MM.1S (cell line): ENCODE results near the gene AJM1.
"Not testable (repeated sequence)": the region's sequence is repeated elsewhere in the genome, so short reads cannot be mapped to it uniquely, and the experiment has no call there.

ENCODE experiments used
- DNase-seq: peaks from one replicate; pipeline ENCODE4 v3.0.0-alpha.2; 2015
- H2AFZ ChIP-seq: fragments of 300-600 bp; sonication (generic); 2 replicates; pipeline ENCODE4 v1.6.0; 2016; ENCODE audit warnings: antibody characterized with exemption, low read length
- H3F3A ChIP-seq: fragments of 300-600 bp; sonication (generic); 2 replicates; pipeline ENCODE4 v1.6.1; 2016; ENCODE audit warnings: mild to moderate bottlenecking, antibody characterized with exemption, low read length, moderate library complexity, mixed read lengths; ENCODE audit not compliant: insufficient read depth
- H3K27ac ChIP-seq: fragments of 300-600 bp; sonication (generic); 2 replicates; pipeline ENCODE4 v1.5.1; 2016; ENCODE audit warnings: mild to moderate bottlenecking, low read length
- H3K27me3 ChIP-seq: fragments of 300-600 bp; sonication (generic); replicated peaks from 2 replicates; pipeline ENCODE4 v1.6.0; 2016; ENCODE audit warnings: low read length; ENCODE audit not compliant: insufficient read depth
- H3K36me3 ChIP-seq: fragments of 300-600 bp; sonication (generic); replicated peaks from 2 replicates; pipeline ENCODE4 v1.6.1; 2016; ENCODE audit warnings: mild to moderate bottlenecking, low read length, mixed read lengths; ENCODE audit not compliant: insufficient read depth
- H3K4me1 ChIP-seq: fragments of 300-600 bp; sonication (generic); 2 replicates; pipeline ENCODE4 v1.6.1; 2016; ENCODE audit warnings: low read length, mixed read lengths
- H3K4me2 ChIP-seq: fragments of 300-600 bp; sonication (generic); 2 replicates; pipeline ENCODE4 v1.6.0; 2016; ENCODE audit warnings: low read depth, low read length
- H3K4me3 ChIP-seq: fragments of 300-600 bp; sonication (generic); 2 replicates; pipeline ENCODE4 v1.5.1; 2016; ENCODE audit warnings: low read length, mixed read lengths
- H3K79me2 ChIP-seq: fragments of 300-600 bp; sonication (generic); 2 replicates; pipeline ENCODE4 v1.6.1; 2016; ENCODE audit warnings: mixed run types, low read length, mixed read lengths
- H3K9ac ChIP-seq: fragments of 300-600 bp; sonication (generic); 2 replicates; pipeline ENCODE4 v1.6.1; 2016; ENCODE audit warnings: low read length, mixed read lengths
- H3K9me2 ChIP-seq: fragments of 300-600 bp; sonication (generic); replicated peaks from 2 replicates; pipeline ENCODE4 v1.6.1; 2016; ENCODE audit warnings: mild to moderate bottlenecking, low read length, mixed read lengths; ENCODE audit not compliant: insufficient read depth
- H3K9me3 ChIP-seq: fragments of 300-600 bp; sonication (generic); replicated peaks from 2 replicates; pipeline ENCODE4 v1.6.1; 2016; ENCODE audit warnings: mild to moderate bottlenecking, low read length, mixed read lengths; ENCODE audit not compliant: insufficient read depth
- H4K20me1 ChIP-seq: fragments of 300-600 bp; sonication (generic); 2 replicates; pipeline ENCODE4 v1.6.1; 2016; ENCODE audit warnings: mild to moderate bottlenecking, low read length, moderate library complexity, mixed read lengths; ENCODE audit not compliant: insufficient read depth
- CTCF ChIP-seq: fragments of 300-600 bp; sonication (generic); IDR thresholded peaks from 2 replicates; pipeline ENCODE4 v1.5.1; 2016; ENCODE audit warnings: antibody characterized with exemption, low read length, mixed read lengths
- EZH2 ChIP-seq: fragments of 300-600 bp; sonication (generic); optimal IDR thresholded peaks from 2 replicates; pipeline ENCODE3; 2017; ENCODE audit warnings: low read depth, mild to moderate bottlenecking, antibody characterized with exemption, low read length, mixed read lengths
- EZH2phosphoT487 ChIP-seq: fragments of 300-600 bp; sonication (generic); IDR thresholded peaks from 2 replicates; pipeline ENCODE4 v1.6.1; 2018; ENCODE audit warnings: antibody characterized with exemption, low read length

AJM1 gene

GRCh38 chr9:136835162-136835931, 6.9 kb upstream of the AJM1 start:
- H3K36me3 ChIP-seq = no peaks in the 10 kb centered on the region
- no peaks in the 10 kb centered on the region for H4K20me1 ChIP-seq
- H3K9me2 ChIP-seq = no peaks in the 10 kb centered on the region
- no peaks in the 10 kb centered on the region for H3K9me3 ChIP-seq
- no peaks in the 10 kb centered on the region for H3K79me2 ChIP-seq
- no peak for TF ChIP-seq EZH2phosphoT487
- no peak for TF ChIP-seq EZH2
- TF ChIP-seq CTCF = no peak
- DNase-seq = no peak
- H3K4me3 ChIP-seq = no peak overlapping the region
- H3K9ac ChIP-seq = no peak overlapping the region
- H3K27me3 ChIP-seq = no peaks in the 10 kb centered on the region
- H3K27ac ChIP-seq = no peak overlapping the region
- no peaks in the 10 kb centered on the region for H3K4me1 ChIP-seq
- no peak overlapping the region for H3K4me2 ChIP-seq
- no peak overlapping the region for H2AFZ ChIP-seq
- no peaks in the 10 kb centered on the region for H3F3A ChIP-seq

GRCh38 chr9:136835932-136836904, 6.1 kb upstream of the AJM1 start:
- no peaks in the 10 kb centered on the region for H3K27me3 ChIP-seq
- H3F3A ChIP-seq = peaks cover 1% of the 10 kb centered on the region; the same call in 1 of the 2 replicates
- H2AFZ ChIP-seq = no peak overlapping the region
- no peak overlapping the region for H3K27ac ChIP-seq
- H3K4me2 ChIP-seq = no peak overlapping the region
- TF ChIP-seq EZH2phosphoT487 (no peak), CTCF (no peak), EZH2 (no peak)
- no peaks in the 10 kb centered on the region for H3K36me3 ChIP-seq
- H3K79me2 ChIP-seq = no peaks in the 10 kb centered on the region
- no peaks in the 10 kb centered on the region for H3K4me1 ChIP-seq
- no peaks in the 10 kb centered on the region for H3K9me3 ChIP-seq
- H3K9me2 ChIP-seq = no peaks in the 10 kb centered on the region
- no peak overlapping the region for H3K9ac ChIP-seq
- H3K4me3 ChIP-seq = no peak overlapping the region
- H4K20me1 ChIP-seq = no peaks in the 10 kb centered on the region
- no peak for DNase-seq

GRCh38 chr9:136837146-136837855, 5.0 kb upstream of the AJM1 start:
- no peak overlapping the region for H3K27ac ChIP-seq
- H3K4me3 ChIP-seq = no peak overlapping the region
- no peak for DNase-seq
- H3K4me1 ChIP-seq = peaks cover 7% of the 10 kb centered on the region; the same call in 1 of the 2 replicates
- no peak for TF ChIP-seq EZH2phosphoT487
- TF ChIP-seq EZH2 = no peak
- no peak for TF ChIP-seq CTCF
- H3K9ac ChIP-seq = no peak overlapping the region
- H3K27me3 ChIP-seq = no peaks in the 10 kb centered on the region
- no peaks in the 10 kb centered on the region for H3K36me3 ChIP-seq
- no peaks in the 10 kb centered on the region for H3K9me2 ChIP-seq
- no peak overlapping the region for H2AFZ ChIP-seq
- H4K20me1 ChIP-seq = no peaks in the 10 kb centered on the region
- peaks cover 8% of the 10 kb centered on the region for H3F3A ChIP-seq
- H3K9me3 ChIP-seq = no peaks in the 10 kb centered on the region
- no peaks in the 10 kb centered on the region for H3K79me2 ChIP-seq
- H3K4me2 ChIP-seq = no peak overlapping the region

GRCh38 chr9:136837856-136838277, 4.4 kb upstream of the AJM1 start:
- not testable (repeated sequence) for H4K20me1 ChIP-seq, H3K4me3 ChIP-seq, H3K27me3 ChIP-seq, H3K36me3 ChIP-seq, H3K9ac ChIP-seq, DNase-seq, H2AFZ ChIP-seq, H3K27ac ChIP-seq, H3F3A ChIP-seq, H3K4me1 ChIP-seq, H3K9me2 ChIP-seq, H3K79me2 ChIP-seq, H3K9me3 ChIP-seq, H3K4me2 ChIP-seq
